HEK293 (cell line): Measurements from ENCODE around the gene NF2.
A peak's percentile ranks its signal among the peaks of the same experiment; 100 is the strongest.

ENCODE experiments used
- CTCF ChIA-PET: fragments of 350-600 bp; formaldehyde crosslinking; extraction: SDS; loops from one replicate; lab custom pipeline; 2021; ENCODE audit warnings: antibody characterized with exemption; lab: Yijun Ruan, JAX
- POLR2A ChIA-PET: fragments of 300-600 bp; formaldehyde crosslinking; extraction: SDS; loops from one replicate; lab custom pipeline; 2020; ENCODE audit warnings: antibody characterized with exemption, inconsistent platforms; lab: Yijun Ruan, JAX
- H3K27ac ChIP-seq: fragments of 200-500 bp; sonication (Bioruptor generic); 2 replicates; pipeline ENCODE4 v1.5.1; 2014; ENCODE audit warnings: low read depth, low read length, control low read depth, inconsistent platforms; ENCODE audit errors: extremely low read depth
- H3K36me3 ChIP-seq, 2 experiments: fragments of 200-500 bp in 1 of 2; sonication (Bioruptor generic) in 1 of 2; 1 replicate in 1 of 2; 2 replicates in 1 of 2; pipeline ENCODE4 v1.5.1; 2014 to 2017; ENCODE audit warnings: inconsistent platforms in 2 of 2, low read length in 2 of 2; ENCODE audit not compliant: control insufficient read depth in 2 of 2, insufficient read depth in 1 of 2
- H3K4me1 ChIP-seq: fragments of 200-500 bp; sonication (Bioruptor generic); 2 replicates; pipeline ENCODE4 v1.5.1; 2014; ENCODE audit warnings: mild to moderate bottlenecking, low read length, inconsistent platforms; ENCODE audit not compliant: control insufficient read depth, insufficient read depth
- H3K4me3 ChIP-seq: 2 replicates; pipeline ENCODE4 v1.5.1; 2011; ENCODE audit warnings: low read depth, mild to moderate bottlenecking, control low read depth, low read length, moderate library complexity
- H3K9me3 ChIP-seq: fragments of 200-500 bp; sonication (Bioruptor generic); 2 replicates; pipeline ENCODE4 v1.5.1; 2014; ENCODE audit warnings: low read depth, low read length, inconsistent platforms; ENCODE audit not compliant: control insufficient read depth, insufficient read depth
- EGR2 ChIP-seq: fragments of 450-650 bp; formaldehyde crosslinking; IDR thresholded peaks from 2 replicates; pipeline ENCODE4 v1.5.1; 2016; ENCODE audit warnings: low read depth, missing biosample characterization, missing genetic modification characterization
- FEZF1 ChIP-seq: fragments of 450-650 bp; formaldehyde crosslinking; IDR thresholded peaks from 2 replicates; pipeline ENCODE4 v1.5.1; 2016; ENCODE audit warnings: missing biosample characterization, missing genetic modification characterization
- MEIS1 ChIP-seq: sonication (generic); formaldehyde crosslinking; IDR thresholded peaks from 2 replicates; pipeline ENCODE4 v1.8.1; 2022; ENCODE audit warnings: missing genetic modification reagents, mild to moderate bottlenecking, borderline replicate concordance
- SCRT1 ChIP-seq: fragments of 450-650 bp; formaldehyde crosslinking; IDR thresholded peaks from 2 replicates; pipeline ENCODE4 v1.5.1; 2016; ENCODE audit warnings: missing biosample characterization, missing genetic modification characterization, borderline replicate concordance
- TCF7L2 ChIP-seq: IDR thresholded peaks from 2 replicates; pipeline ENCODE4 v1.6.1; 2011; ENCODE audit warnings: low read depth, mild to moderate bottlenecking, inconsistent platforms, low read length, moderate library complexity, borderline replicate concordance
- TRIM28 ChIP-seq: IDR thresholded peaks from 2 replicates; pipeline ENCODE4 v1.6.1; 2011; ENCODE audit warnings: low read length, control low read depth, borderline replicate concordance
- ZBTB7A ChIP-seq: fragments of 450-650 bp; formaldehyde crosslinking; IDR thresholded peaks from 2 replicates; pipeline ENCODE4 v1.5.1; 2016; ENCODE audit warnings: low read depth, missing biosample characterization, missing genetic modification characterization
- ZBTB8A ChIP-seq: fragments of 450-650 bp; formaldehyde crosslinking; IDR thresholded peaks from 2 replicates; pipeline ENCODE4 v1.5.1; 2016; ENCODE audit warnings: missing biosample characterization, missing genetic modification characterization
- ZFP41 ChIP-seq: fragments of 450-650 bp; formaldehyde crosslinking; IDR thresholded peaks from 2 replicates; pipeline ENCODE4 v1.5.1; 2016; ENCODE audit warnings: missing biosample characterization, missing genetic modification characterization, borderline replicate concordance
- ZNF112 ChIP-seq: fragments of 450-650 bp; formaldehyde crosslinking; IDR thresholded peaks from 2 replicates; pipeline ENCODE4 v1.5.0; 2017; ENCODE audit warnings: missing biosample characterization, missing genetic modification characterization
- ZNF157 ChIP-seq: fragments of 450-650 bp; formaldehyde crosslinking; IDR thresholded peaks from 2 replicates; pipeline ENCODE4 v1.5.1; 2016; ENCODE audit warnings: missing biosample characterization, missing genetic modification characterization
- ZNF169 ChIP-seq: fragments of 450-650 bp; formaldehyde crosslinking; IDR thresholded peaks from 2 replicates; pipeline ENCODE4 v1.5.1; 2016; ENCODE audit warnings: missing biosample characterization, missing genetic modification characterization
- ZNF202 ChIP-seq: fragments of 450-650 bp; formaldehyde crosslinking; IDR thresholded peaks from 2 replicates; pipeline ENCODE4 v1.5.1; 2016; ENCODE audit warnings: missing biosample characterization, missing genetic modification characterization, borderline replicate concordance
- ZNF23 ChIP-seq: fragments of 450-650 bp; formaldehyde crosslinking; IDR thresholded peaks from 2 replicates; pipeline ENCODE4 v1.5.1; 2016; ENCODE audit warnings: missing biosample characterization, missing genetic modification characterization, borderline replicate concordance
- ZNF24 ChIP-seq: fragments of 450-650 bp; formaldehyde crosslinking; IDR thresholded peaks from 2 replicates; pipeline ENCODE4 v1.5.1; 2016; ENCODE audit warnings: missing biosample characterization, missing genetic modification characterization
- ZNF394 ChIP-seq: fragments of 450-650 bp; formaldehyde crosslinking; IDR thresholded peaks from 2 replicates; pipeline ENCODE4 v1.5.1; 2016; ENCODE audit warnings: missing biosample characterization, missing genetic modification characterization, mild to moderate bottlenecking, moderate library complexity, borderline replicate concordance
- ZNF416 ChIP-seq: fragments of 450-650 bp; formaldehyde crosslinking; IDR thresholded peaks from 2 replicates; pipeline ENCODE4 v1.5.1; 2016; ENCODE audit warnings: missing biosample characterization, missing genetic modification characterization
- ZNF423 ChIP-seq: fragments of 450-650 bp; formaldehyde crosslinking; IDR thresholded peaks from 2 replicates; pipeline ENCODE4 v1.5.1; 2016; ENCODE audit warnings: missing biosample characterization, missing genetic modification characterization
- ZNF555 ChIP-seq: fragments of 450-650 bp; formaldehyde crosslinking; conservative IDR thresholded peaks from 2 replicates; pipeline ENCODE4 v1.5.1; 2017; ENCODE audit warnings: missing biosample characterization, mild to moderate bottlenecking, missing genetic modification characterization, inconsistent platforms
- ZNF558 ChIP-seq: fragments of 450-650 bp; formaldehyde crosslinking; IDR thresholded peaks from 2 replicates; pipeline ENCODE4 v1.5.1; 2016; ENCODE audit warnings: missing biosample characterization, missing genetic modification characterization
- ZNF600 ChIP-seq: fragments of 450-650 bp; formaldehyde crosslinking; IDR thresholded peaks from 2 replicates; pipeline ENCODE4 v1.5.1; 2016; ENCODE audit warnings: missing biosample characterization, missing genetic modification characterization
- ZNF624 ChIP-seq: fragments of 450-650 bp; formaldehyde crosslinking; IDR thresholded peaks from 2 replicates; pipeline ENCODE4 v1.5.1; 2017; ENCODE audit warnings: missing biosample characterization, missing genetic modification characterization
- ZNF747 ChIP-seq: fragments of 450-650 bp; formaldehyde crosslinking; IDR thresholded peaks from 2 replicates; pipeline ENCODE4 v1.5.1; 2016; ENCODE audit warnings: missing biosample characterization, missing genetic modification characterization
- ZNF785 ChIP-seq: fragments of 450-650 bp; formaldehyde crosslinking; IDR thresholded peaks from 2 replicates; pipeline ENCODE4 v1.5.1; 2016; ENCODE audit warnings: missing biosample characterization, missing genetic modification characterization
- TF ChIP-seq, protein P1 (sequence below): fragments of 450-650 bp; formaldehyde crosslinking; IDR thresholded peaks from 2 replicates; pipeline ENCODE4 v1.5.1; 2017; ENCODE audit warnings: missing biosample characterization, missing genetic modification characterization
- TF ChIP-seq, protein P2 (sequence below): fragments of 450-650 bp; formaldehyde crosslinking; IDR thresholded peaks from 2 replicates; pipeline ENCODE4 v1.5.1; 2016; ENCODE audit warnings: missing biosample characterization, missing genetic modification characterization
- TF ChIP-seq, protein P3 (sequence below): fragments of 450-650 bp; formaldehyde crosslinking; IDR thresholded peaks from 2 replicates; pipeline ENCODE4 v1.5.1; 2016; ENCODE audit warnings: missing biosample characterization, missing genetic modification characterization
- TF ChIP-seq, protein P4 (sequence below): fragments of 450-650 bp; formaldehyde crosslinking; IDR thresholded peaks from 2 replicates; pipeline ENCODE4 v1.5.1; 2016; ENCODE audit warnings: missing biosample characterization, missing genetic modification characterization

Gene NF2

DNA sequence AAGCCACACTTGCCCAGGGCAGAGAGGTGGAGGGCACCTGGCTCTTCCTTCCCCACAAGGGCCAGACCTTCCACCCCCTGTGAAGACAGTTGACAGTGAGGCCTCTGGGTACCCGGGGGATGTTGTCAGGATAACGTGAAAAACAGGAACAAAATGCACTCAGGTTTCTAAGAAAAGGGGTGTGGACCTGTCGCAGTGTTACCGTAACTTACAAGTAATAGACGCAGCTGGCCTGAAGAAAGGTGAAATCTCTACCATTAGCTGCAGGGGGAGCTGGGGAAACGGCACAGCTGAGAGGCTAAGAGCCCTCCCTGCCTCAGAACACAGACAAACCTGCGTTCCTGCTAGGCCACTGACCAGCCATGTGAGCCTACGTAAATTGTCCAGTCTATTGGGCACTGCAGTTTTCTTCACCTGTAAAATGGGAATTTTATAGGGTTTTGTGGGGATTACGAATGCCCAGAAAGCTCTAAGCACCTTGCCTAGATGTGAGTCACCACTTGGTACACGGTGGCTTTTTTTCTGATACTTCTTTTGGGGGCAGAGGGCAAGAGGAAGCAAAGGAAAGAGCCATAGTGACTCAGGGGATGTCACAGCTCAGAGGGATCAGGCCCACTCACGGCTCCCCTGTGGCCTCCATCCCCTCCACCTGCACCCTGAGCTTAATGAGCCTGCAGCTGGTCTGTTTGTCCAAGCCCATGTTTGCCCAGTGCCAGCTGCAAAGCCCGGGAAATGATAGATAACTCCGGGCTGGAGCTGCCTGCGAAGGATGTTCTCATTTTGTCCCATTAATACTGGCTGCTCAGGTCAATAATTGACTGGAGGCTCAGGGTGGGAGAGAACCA, 97.9 kb downstream of the NF2 start (continued):
- TF ChIP-seq, protein P1, sequence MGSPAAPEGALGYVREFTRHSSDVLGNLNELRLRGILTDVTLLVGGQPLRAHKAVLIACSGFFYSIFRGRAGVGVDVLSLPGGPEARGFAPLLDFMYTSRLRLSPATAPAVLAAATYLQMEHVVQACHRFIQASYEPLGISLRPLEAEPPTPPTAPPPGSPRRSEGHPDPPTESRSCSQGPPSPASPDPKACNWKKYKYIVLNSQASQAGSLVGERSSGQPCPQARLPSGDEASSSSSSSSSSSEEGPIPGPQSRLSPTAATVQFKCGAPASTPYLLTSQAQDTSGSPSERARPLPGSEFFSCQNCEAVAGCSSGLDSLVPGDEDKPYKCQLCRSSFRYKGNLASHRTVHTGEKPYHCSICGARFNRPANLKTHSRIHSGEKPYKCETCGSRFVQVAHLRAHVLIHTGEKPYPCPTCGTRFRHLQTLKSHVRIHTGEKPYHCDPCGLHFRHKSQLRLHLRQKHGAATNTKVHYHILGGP (tag by site-specific recombination) = peak; percentile 34; the same call in 1 of the 2 replicates
- TF ChIP-seq FEZF1 (tag by site-specific recombination) (no peak), ZNF202 (tag by site-specific recombination) (no peak), TRIM28 (0 out of 2 replicates have a peak, but pooled peaks have one; percentile 25)

DNA sequence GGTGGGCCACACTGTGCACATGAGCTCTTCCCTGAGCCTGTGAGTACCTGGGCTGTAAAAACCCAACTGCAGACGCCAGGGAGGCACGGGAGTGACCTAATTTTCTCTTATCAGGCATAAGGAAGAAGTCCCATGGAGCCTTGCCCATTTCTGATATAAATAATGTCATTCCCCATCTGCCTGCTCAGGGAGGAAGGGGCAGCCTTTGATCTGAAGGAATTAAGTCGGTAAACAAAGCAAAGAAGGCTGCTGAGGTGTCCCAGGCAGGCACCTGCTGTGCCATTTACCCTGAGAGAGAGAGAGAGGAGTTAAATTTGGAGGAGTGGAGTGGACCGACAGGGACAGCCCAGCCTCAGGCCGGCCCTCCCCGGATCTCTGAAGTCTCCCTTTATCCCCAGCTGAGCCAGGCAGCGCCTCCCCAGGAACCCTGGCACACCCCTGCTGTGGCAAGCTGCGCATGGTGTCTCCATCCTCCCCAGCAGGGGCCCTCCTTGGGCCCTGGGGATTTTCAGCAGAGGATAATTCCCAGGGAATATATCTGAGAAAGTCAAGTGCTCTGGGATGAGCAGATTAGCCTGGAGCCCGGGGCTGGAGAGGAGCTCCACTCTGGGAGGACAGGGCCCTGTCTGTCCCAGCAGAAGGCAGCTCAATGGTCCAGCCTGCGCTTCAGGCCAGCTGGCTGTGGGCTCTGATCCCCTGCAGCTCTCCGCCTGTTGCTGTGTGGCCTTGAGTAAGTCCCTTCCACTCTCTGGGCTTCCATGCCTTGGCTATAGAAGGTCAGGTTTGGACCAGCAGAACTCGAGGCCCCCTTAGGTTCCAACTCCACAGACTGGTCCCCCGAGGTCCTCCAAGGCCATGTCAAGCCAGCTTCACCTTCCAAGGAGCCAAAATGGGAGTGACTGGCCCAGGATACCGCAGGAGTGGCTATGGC, 98.8 kb downstream of the NF2 start:
- Histone ChIP-seq H3K27ac (peak overlapping the region; percentile 30; the same call in 1 of the 2 replicates), H3K4me3 (no peak overlapping the region), H3K9me3 (no peaks in the 10 kb centered on the region), H3K36me3 (peaks cover 0 to 3% of the 10 kb centered on the region in 2 experiments; a peak in 2 of 3 replicates), H3K4me1 (peaks cover 20% of the 10 kb centered on the region)
- ChIA-PET CTCF (interaction anchor here (0.6 to 4.2 kb wide), 11 partner anchors 10 to 1645 kb away, joined by 3 to 20 read pairs (median 3); no protein-coding TSS in a partner anchor), POLR2A (interaction anchor here (0.9 to 2.0 kb wide), 3 partner anchors 13 to 64 kb away, joined by 3 to 7 read pairs (median 3); partner anchors contain the start of genes UQCR10 and ZMAT5)
- no peak for TF ChIP-seq ZNF157 (tag by site-specific recombination)
- TF ChIP-seq ZNF423 = peak; percentile 79
- TF ChIP-seq, protein P2, sequence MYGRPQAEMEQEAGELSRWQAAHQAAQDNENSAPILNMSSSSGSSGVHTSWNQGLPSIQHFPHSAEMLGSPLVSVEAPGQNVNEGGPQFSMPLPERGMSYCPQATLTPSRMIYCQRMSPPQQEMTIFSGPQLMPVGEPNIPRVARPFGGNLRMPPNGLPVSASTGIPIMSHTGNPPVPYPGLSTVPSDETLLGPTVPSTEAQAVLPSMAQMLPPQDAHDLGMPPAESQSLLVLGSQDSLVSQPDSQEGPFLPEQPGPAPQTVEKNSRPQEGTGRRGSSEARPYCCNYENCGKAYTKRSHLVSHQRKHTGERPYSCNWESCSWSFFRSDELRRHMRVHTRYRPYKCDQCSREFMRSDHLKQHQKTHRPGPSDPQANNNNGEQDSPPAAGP (tag by site-specific recombination) = no peak
- no peak for TF ChIP-seq ZFP41 (tag by site-specific recombination)
- no peak for TF ChIP-seq ZNF624 (tag by site-specific recombination)
- TF ChIP-seq ZNF600 (tag by site-specific recombination) = no peak
- TF ChIP-seq ZNF169 (tag by site-specific recombination) = no peak
- no peak for TF ChIP-seq MEIS1
- TF ChIP-seq ZNF112 (tag by site-specific recombination) = no peak
- TF ChIP-seq ZNF785 = no peak
- no peak for TF ChIP-seq ZNF416
- TF ChIP-seq ZBTB7A (tag by site-specific recombination) = no peak
- no peak for TF ChIP-seq ZNF24 (tag by site-specific recombination)
- TF ChIP-seq EGR2 (tag by site-specific recombination) = no peak
- no peak for TF ChIP-seq ZNF23 (tag by site-specific recombination)
- TF ChIP-seq ZNF747 (tag by site-specific recombination) = no peak
- no peak for TF ChIP-seq ZNF555 (tag by site-specific recombination)
- TF ChIP-seq, protein P3, sequence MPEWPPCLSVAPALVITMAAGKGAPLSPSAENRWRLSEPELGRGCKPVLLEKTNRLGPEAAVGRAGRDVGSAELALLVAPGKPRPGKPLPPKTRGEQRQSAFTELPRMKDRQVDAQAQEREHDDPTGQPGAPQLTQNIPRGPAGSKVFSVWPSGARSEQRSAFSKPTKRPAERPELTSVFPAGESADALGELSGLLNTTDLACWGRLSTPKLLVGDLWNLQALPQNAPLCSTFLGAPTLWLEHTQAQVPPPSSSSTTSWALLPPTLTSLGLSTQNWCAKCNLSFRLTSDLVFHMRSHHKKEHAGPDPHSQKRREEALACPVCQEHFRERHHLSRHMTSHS (tag by site-specific recombination) = no peak
- no peak for TF ChIP-seq SCRT1 (tag by site-specific recombination)
- TF ChIP-seq ZNF558 (tag by site-specific recombination) = no peak
- TF ChIP-seq TCF7L2 = peak; percentile 57; the same call in 1 of the 2 replicates
- TF ChIP-seq, protein P4, sequence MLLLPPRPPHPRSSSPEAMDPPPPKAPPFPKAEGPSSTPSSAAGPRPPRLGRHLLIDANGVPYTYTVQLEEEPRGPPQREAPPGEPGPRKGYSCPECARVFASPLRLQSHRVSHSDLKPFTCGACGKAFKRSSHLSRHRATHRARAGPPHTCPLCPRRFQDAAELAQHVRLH (tag by site-specific recombination) = no peak
- no peak for TF ChIP-seq ZNF394
- no peak for TF ChIP-seq ZBTB8A (tag by site-specific recombination)
